ENCODE measurements around the gene ANKS6. TPM values are rescaled to one million over a fixed set of nuclear protein-coding genes. Genes with fewer than 3 reads are reported as not detected.

Gene ANKS6
- total and polyA plus RNA-seq, 9 of the 15 experiments (the other 6 are each of a cell fraction or from before 2014, with no cell fraction given): 9.9 to 74.5 (median 36.9) TPM

DNA sequence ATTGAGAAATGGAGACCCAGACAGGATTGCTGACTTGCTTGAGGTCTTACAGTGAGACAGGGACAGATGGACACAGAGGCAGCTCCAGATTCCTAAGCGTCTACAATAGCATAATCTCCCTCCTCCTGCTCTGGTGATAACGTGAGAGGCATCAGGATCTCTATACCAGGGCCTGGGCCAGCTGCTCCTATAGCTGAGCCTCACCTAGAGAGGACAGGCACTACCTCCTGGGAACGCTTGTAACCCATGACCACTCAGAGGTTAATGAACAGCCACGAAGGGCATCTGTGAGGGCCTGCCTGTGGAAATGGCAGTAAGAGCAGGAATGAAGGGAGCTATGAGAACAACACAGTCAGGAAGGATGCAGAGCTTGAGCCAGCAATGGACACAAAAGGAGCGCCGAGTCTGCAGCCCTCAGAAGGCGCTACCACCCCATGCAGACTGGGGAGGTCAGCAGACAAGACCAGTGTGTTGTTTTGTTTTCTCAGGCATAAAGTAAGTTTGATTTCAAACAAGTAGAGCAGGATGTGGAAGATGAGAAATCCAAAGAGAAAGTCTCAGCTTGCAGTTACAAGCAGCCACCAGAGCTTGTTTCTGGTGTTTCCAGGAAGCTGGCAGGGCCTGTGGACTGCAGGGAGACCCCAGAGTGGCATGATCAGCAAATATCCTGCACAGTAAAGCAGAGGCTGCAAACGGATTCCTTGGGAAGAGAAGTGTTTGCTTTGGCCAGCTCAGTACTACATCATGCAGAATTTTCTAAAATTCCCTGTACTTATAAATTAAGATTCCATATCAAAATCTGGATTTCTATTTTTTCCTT, 17.4 kb downstream of the ANKS6 start:
- peaks cover 9% of the 10 kb centered on the region; the same call in 1 of the 2 replicates for H4K20me1 ChIP-seq (replicated peaks; ENCODE audit: control insufficient read depth, insufficient read depth, low read length)
- peaks cover 9 to 10% of the 10 kb centered on the region in 2 experiments; a peak in 4 of 5 replicates for H3K4me1 ChIP-seq (replicated peaks in 1 of 2; ENCODE audit: control insufficient read depth in 2 of 2, insufficient read depth in 2 of 2, low read length in 2 of 2)
- no TSS peak for BruUV-seq (replicated peaks)
- intact Hi-C loops (cut with micrococcal nuclease) (loop anchor here (5.0 kb wide), 1 partner anchor 242 kb away; no protein-coding TSS in a partner anchor), in situ Hi-C loops (cut with MboI) (loop anchor here (10.0 to 25.0 kb wide), 2 partner anchors 464 to 867 kb away; partner anchors contain the start of gene TRMO)
- no peak overlapping the region for H3K27ac ChIP-seq (ENCODE audit: extremely low read depth, low read depth, low read length)
- H3K9me1 ChIP-seq (ENCODE audit: control insufficient read depth, insufficient read depth, low read length): no peaks in the 10 kb centered on the region
- ChIA-PET CTCF (ENCODE audit: low intra/inter-chr PET ratio) (no interaction called here), POLR2A (interaction anchor here (0.9 to 1.0 kb wide), 2 partner anchors 9 to 15 kb away, joined by 3 read pairs; no protein-coding TSS in a partner anchor)
- DNase-seq (ENCODE audit: extremely low read depth in 1 of 4, low spot score in 3 of 4) (no peak), ATAC-seq (no peak), FAIRE-seq (no peak)
- H3K4me3 ChIP-seq: no peak overlapping the region
- H3K4me2 ChIP-seq (ENCODE audit: insufficient read depth, low read length): no peak overlapping the region
- peaks cover 79% of the 10 kb centered on the region for H3K36me3 ChIP-seq (ENCODE audit: control insufficient read depth, insufficient read depth, low read length)
- H2AFZ ChIP-seq (ENCODE audit: low read depth, low read length): no peak overlapping the region
- H3K79me2 ChIP-seq (ENCODE audit: control insufficient read depth, insufficient read depth, low read length): no peaks in the 10 kb centered on the region
- no peaks in the 10 kb centered on the region for H3K27me3 ChIP-seq (ENCODE audit: control insufficient read depth in 2 of 2, insufficient read depth in 2 of 2, low read length in 2 of 2)
- H3K9me3 ChIP-seq (replicated peaks; ENCODE audit: control insufficient read depth, insufficient read depth, low read depth, low read length): no peaks in the 10 kb centered on the region
- 69% methylated on average over 8 of the region's 8 CpGs for WGBS (ENCODE audit: insufficient coverage, low coverage, missing lambda C conversion rate)
- H3K9ac ChIP-seq (ENCODE audit: insufficient read depth in 1 of 2, low read depth in 2 of 2, low read length in 2 of 2): no peak overlapping the region; a peak in 1 of 4 replicates
- TF ChIP-seq NFRKB (IDR thresholded peaks at IDR 0.05; ENCODE audit: low read depth) (no peak), CTCFL (IDR thresholded peaks at IDR 0.05; ENCODE audit: borderline replicate concordance, insufficient read depth, low read depth, low read length, poor library complexity, severe bottlenecking) (no peak), ATF3 (IDR thresholded peaks at IDR 0.05) (no peak), ATF3 (CRISPR knock-in tag; conservative IDR thresholded peaks at IDR 0.05) (no peak), NRF1 (conservative IDR thresholded peaks at IDR 0.05 in 1 of 2, IDR thresholded peaks at IDR 0.05 in 1 of 2) (no peak), NR1H2 (CRISPR knock-in tag; IDR thresholded peaks at IDR 0.05) (no peak), ZNF75A (CRISPR knock-in tag; IDR thresholded peaks at IDR 0.05) (no peak), AFF4 (CRISPR knock-in tag; IDR thresholded peaks at IDR 0.05) (no peak), SAFB (IDR thresholded peaks at IDR 0.05; ENCODE audit: borderline replicate concordance, low read depth, low read length) (no peak), ZSCAN29 (IDR thresholded peaks at IDR 0.05) (no peak), NBN (IDR thresholded peaks at IDR 0.05; ENCODE audit: low read depth) (no peak), CBFA2T2 (conservative IDR thresholded peaks at IDR 0.05) (no peak)
- TF ChIP-seq, protein P1, sequence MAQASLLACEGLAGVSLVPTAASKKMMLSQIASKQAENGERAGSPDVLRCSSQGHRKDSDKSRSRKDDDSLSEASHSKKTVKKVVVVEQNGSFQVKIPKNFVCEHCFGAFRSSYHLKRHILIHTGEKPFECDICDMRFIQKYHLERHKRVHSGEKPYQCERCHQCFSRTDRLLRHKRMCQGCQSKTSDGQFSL (CRISPR knock-in tag; IDR thresholded peaks at IDR 0.05): no peak
- TF ChIP-seq, protein P1 (tag; IDR thresholded peaks at IDR 0.05): no peak

Measured in K562 (cell line).